ENCODE measurements around the gene RNF217.
"Not testable (repeated sequence)": the region's sequence is repeated elsewhere in the genome, so short reads cannot be mapped to it uniquely, and the experiment has no call there.

RNF217 gene

DNA sequence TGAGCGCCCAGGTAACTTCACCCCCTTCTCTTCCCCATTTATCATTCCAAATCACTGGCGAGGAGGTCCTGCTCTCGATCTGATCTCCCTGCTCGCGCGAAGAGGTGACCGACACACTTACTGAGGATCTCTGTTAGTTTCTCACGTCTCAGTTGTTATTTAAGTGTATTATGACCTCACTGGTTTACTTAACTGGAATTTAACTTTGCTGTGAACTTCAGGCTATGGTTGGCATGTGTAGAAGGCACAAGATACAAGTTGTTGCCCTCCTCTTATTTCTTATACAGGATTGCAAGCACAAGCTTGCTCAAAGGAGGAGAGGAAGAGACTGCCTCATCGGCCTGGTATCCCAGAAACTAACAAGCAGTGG is 1.2 kb downstream of the RNF217 start:
- DNase-seq = no peak

DNA sequence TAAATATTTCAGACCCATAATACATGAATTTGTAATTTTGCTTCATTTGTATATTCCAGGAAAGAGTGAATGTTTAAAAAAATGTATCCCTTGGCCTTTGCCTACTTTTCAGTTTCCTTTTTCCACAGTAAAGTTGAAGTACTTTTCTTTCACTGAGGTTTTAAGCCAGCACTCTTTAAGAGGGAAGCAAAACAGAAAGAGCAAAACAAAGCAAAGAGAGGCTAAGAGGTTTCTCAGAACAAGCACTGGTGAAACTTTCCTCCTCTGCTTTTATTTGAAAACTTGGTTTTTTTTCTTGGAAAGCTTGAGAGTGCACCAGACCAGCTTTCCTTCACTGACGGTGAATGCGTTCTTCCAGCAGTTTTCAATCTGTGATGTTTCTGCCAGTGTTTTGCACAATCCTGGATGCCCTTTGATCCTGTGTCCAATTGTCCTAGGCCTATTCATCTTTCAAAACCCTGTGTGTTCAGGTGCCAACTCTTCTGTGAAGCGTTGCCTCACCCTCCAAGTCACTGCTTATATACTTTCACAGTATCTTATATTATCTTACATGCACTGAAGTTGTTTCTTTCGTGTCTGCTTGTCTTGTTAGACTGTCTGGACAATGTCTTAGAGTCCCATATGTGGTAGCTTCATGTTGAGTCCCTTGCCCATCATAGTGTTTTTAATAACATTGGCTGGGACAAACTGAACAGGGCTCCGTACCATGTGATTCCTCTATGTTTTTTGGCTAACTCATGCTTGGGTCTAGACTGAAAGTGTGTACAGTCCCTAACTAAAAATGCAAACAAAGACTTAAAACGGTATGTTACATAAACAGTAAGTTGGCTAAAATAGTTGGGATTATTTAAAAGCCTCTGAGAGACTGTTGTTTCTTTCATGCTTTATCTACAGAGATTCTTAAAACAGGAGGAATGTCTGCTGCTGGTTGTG is 1.9 kb downstream of the RNF217 start:
- DNase-seq = no peak

DNA sequence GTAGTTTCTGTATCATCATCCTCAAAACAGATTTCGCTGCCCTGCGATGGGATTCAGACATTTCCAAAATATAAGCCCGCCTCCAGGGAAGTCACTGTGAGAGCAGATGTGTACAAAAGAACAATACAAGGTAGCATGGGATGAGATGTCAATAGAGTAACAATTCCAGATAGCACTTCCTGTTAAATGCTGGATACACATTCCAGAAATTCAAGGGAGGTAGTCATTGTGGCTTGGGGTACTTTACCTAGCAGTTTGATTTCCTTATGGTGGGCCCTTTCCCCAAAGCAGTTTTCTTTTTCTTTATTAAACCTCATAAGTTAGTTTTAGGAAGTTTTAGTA is 2.5 kb downstream of the RNF217 start:
- no peak for DNase-seq

DNA sequence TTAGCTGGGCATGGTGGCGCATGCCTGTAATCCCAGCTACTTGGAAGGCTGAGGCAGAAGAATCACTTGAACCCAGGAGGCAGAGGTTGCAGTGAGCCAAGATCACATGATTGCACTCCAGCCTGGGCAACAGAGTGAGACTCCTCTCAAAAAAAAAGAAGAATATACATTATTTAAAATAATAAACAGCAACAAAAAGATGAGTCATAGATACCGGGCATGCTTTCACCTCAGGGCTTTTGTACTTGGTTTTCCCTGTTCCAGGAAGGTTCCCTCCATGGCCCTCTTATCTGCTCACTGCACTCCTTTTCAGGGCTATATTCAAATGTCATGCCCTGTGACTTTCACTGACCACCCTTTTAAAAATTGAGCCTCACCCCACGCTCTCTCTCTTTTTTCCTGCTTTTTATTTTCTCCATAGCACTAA is 3.2 kb downstream of the RNF217 start:
- DNase-seq = not testable (repeated sequence)

DNA sequence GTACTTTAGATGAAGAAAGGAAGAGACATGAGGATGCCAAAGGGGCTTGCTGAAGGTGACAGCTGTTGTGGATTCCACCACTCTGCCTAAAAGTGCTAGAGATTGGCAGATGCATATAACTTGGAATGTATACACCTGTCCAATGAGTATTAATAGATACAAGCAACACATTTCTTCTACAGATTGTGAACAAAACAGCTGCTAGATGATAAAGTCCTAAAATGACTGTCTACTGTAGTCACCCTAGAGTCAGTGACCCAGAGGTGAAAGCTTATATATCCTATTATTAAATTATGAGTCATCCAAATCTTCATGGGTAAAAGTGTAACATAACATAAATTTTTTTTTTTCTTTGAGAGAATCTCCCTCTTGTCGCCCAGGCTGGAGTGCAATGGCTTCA is 5.2 kb downstream of the RNF217 start:
- DNase-seq = no peak

DNA sequence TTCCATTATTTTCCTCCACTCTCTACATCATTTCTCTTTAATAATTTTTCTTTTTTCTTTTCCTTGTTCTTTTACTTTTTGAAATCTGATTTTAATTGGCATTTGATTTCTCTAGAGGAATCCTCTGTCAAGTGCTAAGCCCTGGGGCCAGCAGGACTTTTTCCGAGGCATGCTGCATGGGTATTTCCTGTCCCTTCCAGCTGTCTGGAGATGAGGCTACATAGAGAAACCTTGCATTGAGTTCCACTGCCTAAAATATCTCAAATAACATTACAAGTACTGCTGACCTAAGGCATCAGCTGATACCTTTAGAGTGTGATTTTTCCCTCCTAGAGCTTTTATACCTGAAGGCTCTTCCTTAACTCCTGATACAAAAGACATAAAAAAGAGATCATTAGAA is 6.2 kb downstream of the RNF217 start:
- DNase-seq = no peak

DNA sequence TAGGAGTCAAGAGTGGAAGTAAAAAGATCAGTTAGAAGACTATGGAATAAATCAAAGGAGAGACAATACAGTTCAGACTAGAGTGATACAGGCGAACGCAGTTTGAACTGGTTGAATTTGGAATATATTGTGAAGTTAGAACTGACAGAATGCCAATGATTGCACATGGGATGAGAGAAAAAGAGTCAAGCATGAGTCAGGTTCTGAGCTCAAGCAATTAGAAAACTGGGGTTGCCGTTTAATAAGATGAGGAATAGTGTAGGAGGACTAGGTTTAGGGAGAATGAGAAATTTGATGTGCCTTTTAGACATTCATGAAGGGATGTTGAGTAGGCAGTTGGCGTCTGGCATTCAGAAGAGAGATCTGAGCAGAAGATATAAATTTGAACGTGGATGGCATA is 8.0 kb downstream of the RNF217 start:
- DNase-seq = no peak

DNA sequence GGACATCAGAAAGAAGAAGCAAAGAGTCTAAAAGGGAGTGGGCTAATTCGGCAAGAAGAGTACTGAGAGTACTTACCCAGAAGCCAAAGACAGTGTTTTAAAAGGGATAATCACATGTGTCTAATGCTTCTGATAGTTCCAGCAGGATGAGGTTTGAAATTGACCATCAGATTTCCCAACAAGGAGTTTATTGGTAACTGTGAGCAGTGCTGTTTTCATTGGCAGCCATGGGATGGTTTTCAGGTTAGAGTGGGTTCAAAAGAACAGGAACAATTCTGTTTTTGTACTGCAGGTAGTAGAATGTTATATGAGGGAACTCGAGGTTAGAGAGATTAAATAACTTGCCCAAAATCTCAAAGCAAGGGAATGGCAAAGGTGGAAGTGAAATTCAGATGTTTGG is 8.5 kb downstream of the RNF217 start:
- DNase-seq = no peak

DNA sequence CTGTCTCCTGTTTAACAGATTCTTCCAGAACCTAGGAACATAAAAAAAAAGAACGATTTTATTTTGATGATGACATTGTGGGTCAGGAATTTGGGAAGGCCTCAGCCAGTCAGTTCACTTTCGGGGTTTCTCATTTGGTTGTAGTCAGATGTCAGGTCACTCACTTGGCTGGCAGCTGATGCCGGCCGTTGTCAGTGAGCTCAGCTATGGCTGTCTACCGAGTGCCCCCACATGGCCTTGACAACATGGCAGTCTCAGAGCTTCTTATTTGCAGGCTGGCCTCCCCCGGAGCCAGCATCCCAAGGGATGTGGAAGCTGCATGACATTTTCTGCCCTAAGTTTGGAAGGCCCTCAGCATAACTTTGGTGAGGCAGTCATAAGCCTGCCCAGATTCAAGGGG is 11.5 kb downstream of the RNF217 start:
- no peak for DNase-seq

DNA sequence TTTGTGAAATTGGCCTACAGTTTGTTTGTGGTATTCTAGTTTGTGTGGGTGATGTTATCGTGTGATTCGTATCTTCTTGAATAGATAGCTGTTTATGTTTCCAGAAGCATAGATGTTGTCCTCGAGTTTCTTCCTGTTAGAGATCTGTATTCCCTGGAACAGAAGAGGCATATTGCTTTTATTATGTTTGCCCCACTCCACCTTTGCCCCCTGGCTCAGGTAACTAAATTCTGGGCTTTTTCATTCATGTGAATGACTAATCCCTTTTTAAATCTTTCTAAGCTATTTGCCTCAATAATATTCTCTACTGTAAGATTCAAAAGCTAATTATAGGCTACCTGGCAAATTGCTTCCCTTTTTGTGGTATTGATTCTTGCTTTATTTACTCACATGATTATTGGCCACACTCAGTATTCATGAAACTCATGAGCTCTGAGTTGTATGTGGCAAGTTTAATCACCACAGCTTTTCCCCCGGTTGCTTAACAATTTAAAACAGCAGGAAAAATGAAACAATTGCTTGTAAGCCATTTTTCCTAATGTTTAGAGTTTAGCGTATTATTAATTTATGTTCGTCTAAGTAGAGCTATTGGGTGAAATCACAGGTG is 12.6 kb downstream of the RNF217 start:
- no peak for DNase-seq

DNA sequence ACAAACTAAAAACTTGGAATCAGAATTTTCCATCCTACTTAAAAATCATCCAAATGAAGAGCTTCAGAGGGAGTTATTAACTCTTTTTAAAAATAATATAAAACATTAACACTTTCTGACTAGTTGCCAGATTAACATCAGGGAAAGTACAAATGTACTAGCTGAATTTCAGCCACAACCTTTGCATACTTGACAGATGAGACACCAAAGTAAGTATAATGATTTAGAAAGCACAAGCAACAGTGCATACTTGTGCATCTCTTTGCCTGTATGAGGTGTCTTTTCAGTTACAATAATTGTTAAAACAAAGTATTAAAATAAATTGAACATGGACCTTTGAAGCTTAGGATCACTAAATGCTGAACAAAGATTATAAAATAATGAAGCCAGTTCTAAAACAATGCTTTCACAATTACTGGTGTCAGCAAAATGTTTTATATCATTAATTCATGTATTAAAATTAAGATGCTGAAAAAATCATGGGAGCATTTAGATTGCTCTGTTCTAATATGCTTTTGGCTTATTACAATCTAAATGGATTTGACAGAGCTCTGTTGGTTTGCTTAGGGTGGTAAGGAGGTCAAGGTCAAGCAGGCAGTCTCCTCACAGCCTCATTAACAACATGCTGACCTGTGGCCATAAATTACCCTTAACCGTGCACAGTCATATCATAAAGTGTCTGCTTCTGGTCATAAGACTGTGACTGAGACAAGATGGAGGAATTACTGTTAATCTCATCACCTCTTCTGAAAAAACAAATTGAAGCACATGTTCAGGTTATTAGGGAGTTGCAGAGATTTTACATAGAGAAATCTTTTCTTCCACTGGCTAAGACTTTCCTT is 15.1 kb downstream of the RNF217 start:
- DNase-seq = no peak

DNA sequence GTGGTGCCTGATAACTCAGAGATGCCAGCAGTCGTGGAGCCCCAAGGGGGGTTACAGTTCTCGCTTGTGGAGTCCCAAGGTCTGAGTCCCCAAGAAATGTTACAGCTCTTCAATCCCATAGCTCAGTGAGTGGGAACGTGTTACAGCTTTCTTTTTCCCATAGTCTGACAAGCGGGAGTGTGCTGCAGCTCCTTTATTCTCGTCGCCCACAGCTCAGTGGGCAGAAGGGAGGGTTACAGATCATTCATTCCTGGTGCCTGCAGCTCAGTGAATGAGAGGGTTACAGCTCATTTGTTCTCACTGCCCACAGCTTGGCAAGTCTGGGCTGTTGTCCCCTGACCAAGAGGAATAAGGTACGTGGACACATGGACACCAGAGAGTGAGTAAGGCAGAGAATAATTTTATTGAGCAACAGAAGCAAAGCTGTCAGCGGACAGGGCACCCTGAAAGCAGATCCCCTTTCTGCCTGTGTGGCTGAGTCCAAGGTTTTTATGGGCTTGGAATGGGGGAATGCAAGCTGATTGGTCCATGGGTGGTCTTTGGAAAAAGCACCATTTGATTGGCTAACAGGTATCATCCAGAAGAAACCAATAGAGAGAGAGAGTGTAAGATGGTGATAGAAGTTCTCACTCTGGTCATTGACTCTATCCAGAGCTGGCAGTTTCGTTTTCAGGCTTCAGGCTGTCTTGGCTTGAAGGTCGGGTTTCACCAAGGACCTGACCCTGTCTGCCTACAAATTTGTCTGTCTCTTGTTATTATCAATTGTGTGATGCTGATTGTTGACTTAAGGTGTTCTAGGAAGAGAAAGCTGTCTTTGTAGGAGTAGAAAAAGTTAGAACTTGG is 16.4 kb downstream of the RNF217 start:
- DNase-seq = no peak

DNA sequence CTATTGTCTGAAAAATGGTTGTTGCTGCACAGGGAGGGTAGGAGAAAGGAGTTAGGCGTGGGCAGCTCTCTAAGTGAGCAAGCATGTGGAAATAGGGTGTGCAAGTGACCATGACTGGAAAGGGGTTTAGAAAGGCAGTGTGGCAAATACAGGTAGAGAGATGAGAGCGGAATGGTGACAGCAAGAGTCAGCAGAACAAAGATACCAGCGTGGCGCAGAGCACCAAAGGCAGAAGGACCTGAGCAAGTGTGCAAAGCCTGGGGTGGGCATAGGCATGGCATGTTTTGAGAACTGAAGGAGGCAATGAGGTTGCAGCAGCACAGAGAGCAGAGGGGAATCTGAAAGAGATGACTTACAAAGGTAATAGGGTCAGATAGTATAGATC is 17.0 kb downstream of the RNF217 start:
- no peak for DNase-seq

DNA sequence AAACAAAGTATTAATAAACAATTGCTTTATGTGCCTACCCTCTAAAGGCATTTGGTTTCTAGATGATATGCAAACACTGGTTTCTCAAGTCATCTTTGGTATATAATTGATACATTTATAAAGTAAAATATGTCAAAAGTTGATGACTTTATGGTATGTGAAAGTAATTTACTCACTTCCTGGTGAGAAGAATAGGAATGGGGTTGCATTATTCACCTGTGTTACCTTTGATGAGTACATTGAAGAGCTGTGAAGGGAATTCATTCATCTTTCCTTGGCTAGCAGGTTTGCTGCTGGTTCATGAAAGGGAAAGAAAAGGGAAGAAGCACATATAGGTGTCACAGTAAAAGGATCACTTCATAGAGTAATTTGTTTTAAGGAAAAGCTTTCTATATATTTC is 20.4 kb downstream of the RNF217 start:
- DNase-seq = no peak

DNA sequence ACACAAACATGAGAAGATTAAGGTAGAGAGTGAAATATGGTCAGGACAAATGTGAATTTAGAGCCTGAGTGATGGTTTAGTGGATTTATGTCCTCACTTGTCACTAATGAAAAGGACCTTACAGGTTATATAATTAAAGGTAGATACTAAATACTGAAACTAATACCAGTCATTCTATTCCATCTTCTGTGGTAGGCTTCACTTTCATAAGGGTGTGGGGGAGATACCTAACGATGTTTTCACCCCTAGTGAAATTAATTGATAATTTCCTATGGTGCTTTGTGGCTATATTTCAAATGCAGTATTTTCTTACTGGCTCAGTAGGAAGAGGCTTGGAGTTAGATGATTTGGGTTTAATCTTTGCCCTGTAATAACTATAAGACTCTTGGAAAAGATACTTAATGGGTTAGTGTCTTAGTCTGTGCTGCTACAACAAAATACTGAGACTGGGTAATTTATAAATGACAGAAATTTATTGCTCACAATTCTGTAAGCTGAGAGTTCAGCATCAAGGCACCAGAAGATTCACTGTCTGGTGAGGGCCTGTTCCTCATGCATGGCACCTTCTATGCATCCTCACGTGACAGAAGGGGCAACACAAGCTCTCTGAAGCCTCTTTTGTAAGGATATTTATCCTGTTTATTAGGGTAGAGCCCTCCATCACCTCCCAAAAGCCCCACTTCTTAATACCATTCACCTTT is 21.3 kb downstream of the RNF217 start:
- no peak for DNase-seq

DNA sequence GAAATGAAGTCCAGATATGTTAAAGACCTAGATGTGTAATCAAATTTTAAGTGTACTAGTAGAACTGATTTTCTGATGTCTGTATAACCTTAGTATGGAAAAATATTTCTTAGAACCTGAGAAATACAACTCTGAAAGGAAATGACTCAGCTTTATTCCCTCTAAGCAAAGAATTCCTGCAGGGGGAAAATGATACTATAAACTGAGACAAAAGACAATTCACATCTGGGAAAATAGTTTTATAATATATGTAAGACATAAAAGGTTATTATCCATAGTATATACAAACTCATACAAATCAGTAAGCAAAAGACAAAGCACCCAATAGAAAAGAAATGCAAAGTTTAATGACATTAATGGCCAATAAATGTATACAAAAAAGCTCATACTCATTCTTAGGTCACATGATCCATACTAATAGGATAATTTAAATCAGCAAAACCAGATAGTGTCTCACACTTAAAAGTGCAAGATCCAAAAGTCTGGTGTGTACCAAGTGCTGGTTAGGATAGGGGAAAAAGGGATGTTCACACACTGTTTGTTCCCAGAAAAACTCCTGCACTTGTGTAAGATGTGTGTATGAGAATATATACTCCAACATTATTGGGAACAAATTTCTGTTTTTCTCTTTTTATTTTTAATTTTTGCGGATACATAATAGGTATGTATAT is 22.6 kb downstream of the RNF217 start:
- DNase-seq = no peak

DNA sequence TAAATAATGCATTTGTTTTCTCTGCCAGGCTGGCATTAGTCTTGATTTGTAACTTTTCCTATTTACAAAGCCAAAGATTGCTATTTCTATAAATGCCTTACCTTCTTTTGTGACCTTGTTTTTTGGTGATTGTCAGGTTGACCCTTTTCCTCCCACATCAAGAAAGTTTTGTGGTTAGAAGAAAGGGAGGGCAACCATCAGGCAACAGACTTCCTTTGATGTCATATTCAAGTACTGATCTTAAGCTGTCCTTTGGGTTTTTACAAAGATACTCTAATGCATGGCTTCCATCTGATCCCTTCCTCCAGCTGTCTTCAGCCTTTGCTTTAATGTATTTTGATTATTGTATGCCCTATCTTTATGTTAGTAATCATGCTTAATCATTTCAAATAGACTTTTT is 23.9 kb downstream of the RNF217 start:
- DNase-seq = no peak

DNA sequence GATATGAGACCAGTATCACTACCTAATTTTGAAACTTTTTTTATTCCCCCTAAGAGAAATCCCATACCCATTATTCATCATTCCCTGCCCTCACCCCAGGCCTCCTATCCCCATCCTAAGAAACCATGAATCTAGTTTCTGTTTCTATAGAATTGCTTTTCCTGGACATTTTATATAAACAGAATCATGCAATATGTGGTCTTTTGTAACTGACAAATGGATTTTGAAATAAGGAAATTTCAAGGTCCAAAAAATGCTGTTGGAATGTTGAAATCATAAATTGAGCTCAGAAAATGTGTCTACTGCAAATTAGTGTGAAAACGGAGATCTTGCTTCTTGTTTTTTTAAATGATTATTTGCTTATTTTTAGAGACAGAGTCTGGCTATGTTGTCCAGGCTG is 25.1 kb downstream of the RNF217 start:
- DNase-seq = no peak

DNA sequence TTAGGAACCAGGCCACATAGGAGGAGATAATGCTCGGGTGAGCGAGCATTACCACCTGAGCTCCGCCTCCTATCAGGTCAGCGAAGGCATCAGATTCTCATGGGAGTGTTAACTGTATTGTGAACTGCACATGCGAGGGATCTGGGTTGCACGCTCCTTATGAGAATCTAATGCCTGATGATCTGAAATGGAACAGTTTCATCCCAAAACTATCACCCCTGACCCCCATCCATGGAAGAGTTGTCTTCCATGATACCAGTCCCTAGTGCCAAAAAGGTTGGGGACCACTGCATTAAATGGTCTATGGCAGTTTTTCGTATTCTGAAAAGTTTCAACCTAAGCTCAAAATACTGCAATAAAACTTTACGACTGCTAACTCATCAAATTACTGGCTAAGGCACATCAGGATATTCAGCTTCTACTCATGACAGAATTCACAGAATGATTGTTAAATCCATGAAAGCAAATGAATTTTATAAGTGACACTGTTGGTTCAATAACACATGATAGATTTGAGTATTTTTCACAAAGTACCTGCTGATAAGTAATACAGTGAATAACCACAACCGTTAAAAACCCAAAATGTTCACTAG is 25.9 kb downstream of the RNF217 start:
- no peak for DNase-seq

DNA sequence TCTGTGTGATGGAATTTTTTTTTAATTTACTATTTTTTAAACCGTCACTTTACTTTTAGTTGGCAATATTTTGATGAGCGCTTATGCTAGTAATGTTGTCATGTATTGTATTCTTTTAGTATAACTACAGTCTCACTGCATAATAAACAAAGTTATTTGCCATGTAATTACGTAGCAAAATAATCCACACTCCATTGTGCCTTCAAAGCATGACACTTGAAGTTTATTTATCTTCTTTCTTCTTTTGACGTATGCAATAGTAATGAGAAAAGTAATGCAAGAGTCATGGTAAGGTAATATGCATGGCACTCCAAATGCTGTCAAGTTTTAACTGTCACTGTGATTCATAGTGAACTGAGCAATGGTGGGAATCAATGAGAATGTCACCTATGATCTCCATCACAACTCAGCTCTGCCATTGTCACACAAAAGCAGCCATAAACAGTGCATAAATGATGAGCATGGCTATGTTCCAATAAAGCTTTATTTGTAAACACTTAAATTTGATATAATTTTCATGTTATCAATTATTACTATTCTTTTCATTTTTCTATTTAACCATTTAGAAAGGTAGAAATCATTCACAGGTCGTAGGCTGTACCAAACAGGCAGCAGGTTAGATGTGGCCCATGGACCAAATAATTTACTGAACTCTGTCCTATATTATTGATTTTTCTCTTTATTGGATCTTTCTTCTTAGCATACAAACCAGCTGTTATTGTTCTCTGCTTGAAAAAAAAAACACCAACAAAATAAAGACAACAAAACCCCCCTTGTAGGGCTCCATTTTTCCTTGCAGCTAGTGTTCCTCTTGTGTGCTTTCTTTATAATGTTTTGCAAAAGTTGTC is 27.1 kb downstream of the RNF217 start:
- DNase-seq = no peak

All from activated CD4-positive, alpha-beta T cell treated with anti-CD3 and anti-CD28 coated beads, Interleukin-2, Interleukin-6, amounts not matched to agents 100 ng/mL and 50 ng/mL, durations not matched to agents 16 hours and 8 hours (primary cell).